ENCODE results near the gene VTI1A.

VTI1A gene

GRCh38 chr10:112698818-112699164, 251.8 kb downstream of the VTI1A start:
- H3K27ac ChIP-seq, result no peak overlapping the region
- no peak overlapping the region for H3K4me3 ChIP-seq
- H3K36me3 ChIP-seq, result peaks cover 14% of the 10 kb centered on the region; the same call in 1 of the 2 replicates
- H3K9ac ChIP-seq, result no peak overlapping the region
- H3K4me1 ChIP-seq, result no peaks in the 10 kb centered on the region
- H3K27me3 ChIP-seq, result no peaks in the 10 kb centered on the region
- H3K9me3 ChIP-seq, result no peaks in the 10 kb centered on the region
- no peaks in the 10 kb centered on the region for H4K20me1 ChIP-seq
- TF ChIP-seq Cebpa-rat (IDR thresholded peaks at IDR 0.05), result no peak
- no peak overlapping the region for H3K4me2 ChIP-seq

- Histone ChIP-seq H3K27ac (no peak overlapping the region), H3K36me3 (peaks cover 14% of the 10 kb centered on the region; the same call in 1 of the 2 replicates), H3K4me3 (no peak overlapping the region), H4K20me1 (no peaks in the 10 kb centered on the region), H3K27me3 (no peaks in the 10 kb centered on the region), H3K9me3 (no peaks in the 10 kb centered on the region), H3K4me1 (no peaks in the 10 kb centered on the region), H3K4me2 (no peak overlapping the region), H3K9ac (no peak overlapping the region)
- no peak for TF ChIP-seq Cebpa-rat (IDR thresholded peaks at IDR 0.05)
Observed at GRCh38 chr10:112700215-112700671, 253.2 kb downstream of the VTI1A start.

- Histone ChIP-seq H4K20me1 (no peaks in the 10 kb centered on the region), H3K9me3 (no peaks in the 10 kb centered on the region)
- no peak for TF ChIP-seq Cebpa-rat (IDR thresholded peaks at IDR 0.05)
Observed at GRCh38 chr10:112701211-112701877, 254.3 kb downstream of the VTI1A start.

GRCh38 chr10:112701878-112702255, 254.9 kb downstream of the VTI1A start:
- no peaks in the 10 kb centered on the region for H3K9me3 ChIP-seq
- no peak overlapping the region for H3K27ac ChIP-seq
- no peaks in the 10 kb centered on the region for H4K20me1 ChIP-seq
- H3K4me3 ChIP-seq, result no peak overlapping the region
- no peak for TF ChIP-seq Cebpa-rat (IDR thresholded peaks at IDR 0.05)
- H3K4me1 ChIP-seq, result no peaks in the 10 kb centered on the region
- no peak overlapping the region for H3K4me2 ChIP-seq
- no peak overlapping the region for H3K9ac ChIP-seq
- peaks cover 14% of the 10 kb centered on the region; the same call in 1 of the 2 replicates for H3K36me3 ChIP-seq
- no peaks in the 10 kb centered on the region for H3K27me3 ChIP-seq

More at GRCh38 chr10:112701211-112701877, 254.3 kb downstream of the VTI1A start:
- Histone ChIP-seq H3K9ac (no peak overlapping the region), H3K27me3 (no peaks in the 10 kb centered on the region), H3K4me2 (no peak overlapping the region), H3K27ac (no peak overlapping the region), H3K4me3 (no peak overlapping the region), H3K36me3 (peaks cover 14% of the 10 kb centered on the region; the same call in 1 of the 2 replicates), H3K4me1 (no peaks in the 10 kb centered on the region)

- no peaks in the 10 kb centered on the region for H3K9me3 ChIP-seq
- no peak overlapping the region for H3K9ac ChIP-seq
- TF ChIP-seq Cebpa-rat (IDR thresholded peaks at IDR 0.05), result no peak
- no peak overlapping the region for H3K27ac ChIP-seq
- no peaks in the 10 kb centered on the region for H4K20me1 ChIP-seq
- H3K4me1 ChIP-seq, result peaks cover 25% of the 10 kb centered on the region
- no peak overlapping the region for H3K4me3 ChIP-seq
- H3K4me2 ChIP-seq, result no peak overlapping the region
- H3K36me3 ChIP-seq, result 0 out of 2 replicates have a peak, but pooled peaks cover 5% of the 10 kb centered on the region
- H3K27me3 ChIP-seq, result no peaks in the 10 kb centered on the region
Observed at GRCh38 chr10:112706577-112706976, 259.6 kb downstream of the VTI1A start.

GRCh38 chr10:112708461-112708860, 261.4 kb downstream of the VTI1A start:
- TF ChIP-seq Cebpa-rat (IDR thresholded peaks at IDR 0.05), result no peak
- H4K20me1 ChIP-seq, result no peaks in the 10 kb centered on the region
- H3K36me3 ChIP-seq, result no peaks in the 10 kb centered on the region
- H3K9ac ChIP-seq, result no peak overlapping the region
- H3K27ac ChIP-seq, result no peak overlapping the region
- no peaks in the 10 kb centered on the region for H3K9me3 ChIP-seq
- no peaks in the 10 kb centered on the region for H3K27me3 ChIP-seq
- no peak overlapping the region for H3K4me3 ChIP-seq
- H3K4me1 ChIP-seq, result peaks cover 41% of the 10 kb centered on the region
- no peak overlapping the region for H3K4me2 ChIP-seq

- no peak for TF ChIP-seq Cebpa-rat (IDR thresholded peaks at IDR 0.05)
- H3K4me1 ChIP-seq, result peaks cover 50% of the 10 kb centered on the region
- no peak overlapping the region for H3K27ac ChIP-seq
- H4K20me1 ChIP-seq, result no peaks in the 10 kb centered on the region
- no peaks in the 10 kb centered on the region for H3K27me3 ChIP-seq
- H3K9ac ChIP-seq, result no peak overlapping the region
- H3K9me3 ChIP-seq, result no peaks in the 10 kb centered on the region; the same call in 1 of the 2 replicates
- no peak overlapping the region for H3K4me3 ChIP-seq
- peaks cover 8% of the 10 kb centered on the region for H3K36me3 ChIP-seq
- H3K4me2 ChIP-seq, result peak overlapping the region; percentile 83; the same call in 1 of the 2 replicates
Observed at GRCh38 chr10:112710528-112710927, 263.5 kb downstream of the VTI1A start.

GRCh38 chr10:112711366-112711765, 264.4 kb downstream of the VTI1A start:
- H3K27ac ChIP-seq, result peak overlapping the region; percentile 46; the same call in 1 of the 2 replicates
- no peaks in the 10 kb centered on the region for H3K27me3 ChIP-seq
- peaks cover 16% of the 10 kb centered on the region for H3K36me3 ChIP-seq
- peaks cover 50% of the 10 kb centered on the region for H3K4me1 ChIP-seq
- no peak overlapping the region; the same call in 1 of the 2 replicates for H3K4me3 ChIP-seq
- H3K9ac ChIP-seq, result peak overlapping the region; percentile 58
- H3K4me2 ChIP-seq, result peak overlapping the region; percentile 83
- H4K20me1 ChIP-seq, result no peaks in the 10 kb centered on the region
- no peak for TF ChIP-seq Cebpa-rat (IDR thresholded peaks at IDR 0.05)
- no peaks in the 10 kb centered on the region; the same call in 1 of the 2 replicates for H3K9me3 ChIP-seq

GRCh38 chr10:112712536-112712935, 265.5 kb downstream of the VTI1A start:
- H3K9me3 ChIP-seq, result no peaks in the 10 kb centered on the region; the same call in 1 of the 2 replicates
- no peaks in the 10 kb centered on the region for H3K27me3 ChIP-seq
- peaks cover 50% of the 10 kb centered on the region for H3K4me1 ChIP-seq
- no peak for TF ChIP-seq Cebpa-rat (IDR thresholded peaks at IDR 0.05)
- H3K36me3 ChIP-seq, result peaks cover 16% of the 10 kb centered on the region
- H3K4me2 ChIP-seq, result peak overlapping the region; percentile 83
- H3K27ac ChIP-seq, result peak overlapping the region; percentile 46; the same call in 1 of the 2 replicates
- H3K4me3 ChIP-seq, result no peak overlapping the region
- H4K20me1 ChIP-seq, result no peaks in the 10 kb centered on the region
- no peak overlapping the region for H3K9ac ChIP-seq

GRCh38 chr10:112713411-112713810, 266.4 kb downstream of the VTI1A start:
- no peaks in the 10 kb centered on the region; the same call in 1 of the 2 replicates for H3K9me3 ChIP-seq
- no peak overlapping the region for H3K4me3 ChIP-seq
- no peak overlapping the region for H3K4me2 ChIP-seq
- no peaks in the 10 kb centered on the region for H4K20me1 ChIP-seq
- no peak overlapping the region for H3K27ac ChIP-seq
- H3K4me1 ChIP-seq, result peaks cover 50% of the 10 kb centered on the region
- H3K9ac ChIP-seq, result no peak overlapping the region
- H3K36me3 ChIP-seq, result peaks cover 16% of the 10 kb centered on the region
- no peak for TF ChIP-seq Cebpa-rat (IDR thresholded peaks at IDR 0.05)
- H3K27me3 ChIP-seq, result no peaks in the 10 kb centered on the region
